NCI-H82 treated with DMSO at 0.1 percent for 48 hours (cell line): Measurements from ENCODE around the gene COQ9.
"Not testable (repeated sequence)": the region's sequence is repeated elsewhere in the genome, so short reads cannot be mapped to it uniquely, and the experiment has no call there.

ENCODE experiments used
- DNase-seq: peaks from one replicate; lab custom pipeline; 2025; ENCODE audit not compliant: unreplicated experiment; lab: John Stamatoyannopoulos, UW

Gene COQ9

DNA sequence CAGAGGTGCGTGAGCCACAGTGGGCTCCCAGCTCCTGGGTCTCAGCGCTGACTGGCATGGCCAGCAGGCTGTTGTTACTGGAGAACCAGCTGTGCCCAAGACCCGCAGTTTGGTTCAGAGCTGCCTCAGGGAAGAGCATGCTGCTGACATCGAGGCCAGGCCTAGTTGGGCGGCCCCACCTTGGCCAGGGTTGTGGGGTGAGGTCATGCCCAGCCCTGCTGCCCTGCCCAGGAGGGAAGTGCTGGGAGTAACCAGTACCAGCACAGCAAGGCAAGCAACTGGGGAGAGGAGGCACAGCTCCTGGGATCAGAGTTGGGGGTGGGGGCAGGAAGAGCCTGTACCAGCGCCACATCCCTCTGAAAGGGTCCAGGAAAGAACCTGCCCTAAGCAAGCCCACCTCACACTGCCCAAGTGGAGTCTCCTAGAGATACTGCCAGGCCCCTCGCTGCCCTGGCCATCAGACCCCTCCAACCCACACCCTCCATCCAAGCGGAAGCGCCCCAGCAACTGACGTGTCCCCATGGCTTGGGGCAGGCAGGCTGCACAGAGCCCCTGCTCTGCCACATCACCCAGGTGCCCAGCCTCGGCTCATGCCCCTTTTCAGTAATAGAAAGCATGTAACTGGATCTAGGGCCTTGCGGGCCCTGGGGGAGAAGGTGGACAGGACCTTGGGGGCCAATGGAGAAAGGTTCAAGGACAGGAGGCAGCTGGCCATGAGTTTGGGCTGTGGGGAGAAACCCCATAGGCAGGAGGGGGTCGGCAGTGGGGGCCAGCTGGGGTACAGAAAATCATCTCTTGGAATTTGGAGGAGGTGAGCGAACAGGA lies 38.0 kb downstream of the COQ9 start:
- DNase-seq, result no peak

DNA sequence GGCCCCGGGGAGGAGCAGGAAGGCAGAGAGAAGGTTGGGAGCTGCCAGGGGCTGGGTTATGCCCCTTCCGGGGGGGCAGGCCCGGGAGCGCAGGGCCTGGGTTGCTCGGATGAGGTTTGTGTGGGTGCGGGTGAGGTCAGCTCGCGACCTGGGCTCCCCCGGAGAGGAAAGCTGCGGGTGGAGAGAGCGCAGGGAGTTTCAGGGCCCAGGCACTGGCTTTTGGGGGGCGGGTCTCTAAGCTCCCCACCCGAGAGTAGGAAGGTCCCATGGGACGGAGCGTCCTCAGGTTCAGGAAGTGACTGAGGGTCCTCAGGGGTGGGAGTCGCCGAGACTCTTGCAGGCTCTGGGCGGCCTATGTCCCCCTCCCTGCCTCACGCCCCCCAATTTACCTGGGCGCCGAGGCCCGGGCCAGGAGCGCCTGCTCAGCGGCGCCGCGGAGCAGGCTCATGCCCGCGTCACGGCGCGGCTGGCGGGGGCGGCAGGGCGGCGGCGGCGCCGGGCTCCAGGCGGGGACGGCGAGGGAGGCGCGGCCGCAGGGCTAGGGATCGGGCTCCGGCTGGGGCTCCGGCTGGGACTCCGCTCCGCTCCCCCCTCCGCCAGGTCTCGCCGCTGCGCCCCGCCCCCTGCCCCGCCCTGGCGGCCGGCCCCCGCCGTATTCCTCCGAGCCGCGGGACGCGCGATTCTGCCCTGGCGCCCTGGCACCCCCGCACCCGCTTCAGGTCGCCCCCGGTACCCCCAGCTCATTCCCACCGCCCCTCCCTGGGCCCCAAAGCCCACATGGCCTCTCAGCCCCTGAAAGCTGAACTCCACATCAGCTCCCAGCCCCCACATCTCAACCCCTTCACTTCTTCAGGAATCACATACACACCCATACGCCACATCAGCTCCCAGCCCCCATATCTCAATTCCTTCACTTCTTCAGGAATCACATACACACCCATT lies 38.9 kb downstream of the COQ9 start, which contains the start of gene DOK4:
Gene DOK4, minus strand, starts transcription at position 578 of the 942 bp plus-strand sequence. CDS start 6,986 bp downstream, outside the sequence.
- DNase-seq, result no peak

DNA sequence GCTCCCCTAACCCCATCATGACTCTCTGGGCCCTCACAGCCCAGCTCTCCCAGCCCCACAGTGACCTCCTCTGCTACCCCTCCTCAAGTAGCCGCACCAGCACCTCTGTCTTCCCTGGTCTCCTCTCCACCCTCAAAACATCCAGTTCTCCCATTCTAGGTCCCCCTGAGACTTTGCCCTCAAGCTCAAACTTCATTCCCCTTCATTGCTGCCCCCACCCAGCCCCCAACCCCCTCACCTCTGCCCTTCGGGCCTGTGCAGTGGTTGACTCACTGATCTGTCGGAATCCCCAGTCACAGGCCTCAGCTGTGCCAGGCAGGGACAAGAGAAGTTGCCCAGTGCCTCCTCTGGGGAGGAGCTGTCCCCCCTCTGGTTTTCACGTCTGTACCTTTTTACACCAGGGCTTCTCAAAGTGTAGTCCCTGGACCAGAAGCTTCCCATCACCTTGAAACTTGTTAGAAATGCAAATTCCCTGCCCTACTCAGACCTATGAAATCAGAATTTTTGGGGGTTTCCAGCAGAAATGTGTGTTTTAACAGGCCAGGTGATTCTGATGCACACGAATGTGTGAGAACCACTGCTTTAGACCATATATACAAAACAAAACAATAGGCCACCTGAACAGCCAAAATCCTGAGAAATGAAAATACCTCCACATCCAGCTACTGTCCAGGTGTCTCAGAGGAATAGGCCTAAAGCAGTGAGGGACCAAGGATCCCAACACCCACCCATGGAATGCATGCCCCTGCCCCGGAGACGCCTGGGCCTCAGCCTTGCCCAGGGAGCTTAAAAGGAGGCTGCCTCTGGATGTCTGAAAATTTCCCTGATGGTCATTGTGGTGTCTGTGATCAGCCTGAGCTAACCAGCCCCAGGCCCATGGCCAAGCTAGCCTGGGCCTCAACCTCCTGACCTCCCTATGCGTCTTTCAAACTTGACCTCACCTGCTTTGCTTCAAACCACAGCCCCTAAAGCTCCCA lies 39.9 kb downstream of the COQ9 start:
- DNase-seq, result no peak

DNA sequence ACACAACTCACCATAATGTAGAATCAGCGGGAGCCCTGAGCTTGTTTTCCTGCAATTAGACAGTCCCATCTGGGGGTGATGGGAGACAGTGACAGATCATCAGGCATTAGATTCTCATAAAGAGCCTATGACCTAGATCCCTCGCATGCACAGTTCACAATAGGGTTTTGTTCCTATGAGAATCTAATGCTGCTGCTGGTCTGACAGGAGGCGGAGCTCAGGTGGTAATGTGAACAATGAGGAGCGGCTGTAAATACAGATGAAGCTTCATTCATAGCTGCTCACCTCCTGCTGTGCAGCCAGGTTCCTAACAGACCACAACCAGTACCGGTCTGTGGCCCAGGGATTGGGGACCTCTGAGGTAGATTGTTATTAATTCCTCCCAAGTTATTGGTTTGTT lies 42.0 kb downstream of the COQ9 start:
- DNase-seq, result no peak

DNA sequence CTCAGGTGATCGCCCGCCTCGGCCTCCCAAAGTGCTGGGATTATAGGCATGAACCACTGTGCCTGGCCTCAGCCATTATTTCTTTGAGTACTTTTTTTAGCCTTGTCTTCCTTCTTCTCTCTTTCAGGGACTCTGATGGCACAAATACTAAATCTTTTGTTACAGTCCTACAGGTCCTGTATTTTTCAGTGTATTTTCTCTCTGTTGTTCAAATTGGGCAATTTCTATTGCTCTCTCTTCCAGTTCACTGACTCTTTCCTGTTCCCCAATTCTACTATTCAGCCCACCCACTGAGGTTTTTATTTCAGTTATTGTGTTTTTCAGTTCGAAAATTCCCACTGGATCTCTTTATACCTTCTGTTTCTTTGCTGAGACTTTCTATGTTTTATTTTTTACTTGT lies 46.5 kb downstream of the COQ9 start:
- no peak for DNase-seq

DNA sequence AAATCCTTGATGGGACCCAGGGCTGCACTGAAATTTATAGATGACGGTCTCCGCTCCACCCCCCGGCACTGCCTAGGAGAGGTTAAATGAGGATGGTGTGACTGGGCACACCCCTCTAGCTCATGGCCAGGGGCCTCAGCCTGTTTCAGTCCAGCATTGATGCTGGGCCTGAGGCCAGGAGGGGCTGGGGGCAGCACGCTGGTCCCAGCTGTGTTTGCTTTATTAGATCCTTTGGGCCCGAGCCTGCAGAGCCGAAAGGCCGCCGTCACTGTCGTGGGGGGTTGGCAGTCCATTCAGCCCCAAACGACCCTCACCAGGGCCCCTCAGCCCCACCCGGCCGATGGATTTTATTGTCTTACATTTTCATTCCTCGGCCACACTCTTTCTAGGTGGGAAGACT lies 49.8 kb downstream of the COQ9 start:
- no peak for DNase-seq

DNA sequence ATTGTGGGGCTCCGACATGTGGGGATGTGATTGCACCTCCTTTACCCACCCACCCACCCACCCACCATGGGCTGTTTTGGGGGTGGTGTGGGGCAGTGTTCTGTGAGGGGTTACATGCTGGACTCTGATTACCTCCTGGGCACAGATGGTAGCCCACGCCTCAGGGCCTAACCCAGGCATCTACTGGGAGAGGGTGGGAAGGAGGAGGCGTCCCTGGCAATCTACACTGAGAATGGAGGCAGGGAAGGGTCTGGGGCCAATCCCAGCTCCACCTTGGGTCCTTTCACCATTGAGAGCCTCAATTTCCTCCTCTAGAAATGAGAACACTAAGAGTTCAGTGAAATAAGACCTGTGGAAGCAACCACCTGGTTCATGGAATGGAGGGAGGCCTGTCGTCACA lies 50.8 kb downstream of the COQ9 start:
- DNase-seq, result no peak

DNA sequence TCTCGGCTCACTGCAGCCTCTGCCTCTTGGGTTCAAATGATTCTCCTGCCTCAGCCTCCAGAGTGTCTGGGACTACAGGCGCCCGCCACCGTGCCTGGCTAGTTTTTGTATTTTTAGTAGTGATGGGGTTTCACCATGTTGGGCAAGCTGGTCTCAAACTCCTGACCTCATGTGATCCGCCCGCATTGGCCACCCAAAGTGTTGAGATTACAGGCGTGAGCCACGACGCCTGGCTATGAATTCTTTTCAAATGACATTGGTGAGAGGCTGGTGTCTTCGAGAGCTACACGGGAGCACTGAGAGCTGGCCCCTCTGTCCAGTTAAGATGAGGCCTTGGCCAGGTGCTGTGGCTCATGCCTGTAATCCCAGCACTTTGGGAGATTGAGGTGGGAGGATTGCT lies 52.7 kb downstream of the COQ9 start:
- not testable (repeated sequence) for DNase-seq

DNA sequence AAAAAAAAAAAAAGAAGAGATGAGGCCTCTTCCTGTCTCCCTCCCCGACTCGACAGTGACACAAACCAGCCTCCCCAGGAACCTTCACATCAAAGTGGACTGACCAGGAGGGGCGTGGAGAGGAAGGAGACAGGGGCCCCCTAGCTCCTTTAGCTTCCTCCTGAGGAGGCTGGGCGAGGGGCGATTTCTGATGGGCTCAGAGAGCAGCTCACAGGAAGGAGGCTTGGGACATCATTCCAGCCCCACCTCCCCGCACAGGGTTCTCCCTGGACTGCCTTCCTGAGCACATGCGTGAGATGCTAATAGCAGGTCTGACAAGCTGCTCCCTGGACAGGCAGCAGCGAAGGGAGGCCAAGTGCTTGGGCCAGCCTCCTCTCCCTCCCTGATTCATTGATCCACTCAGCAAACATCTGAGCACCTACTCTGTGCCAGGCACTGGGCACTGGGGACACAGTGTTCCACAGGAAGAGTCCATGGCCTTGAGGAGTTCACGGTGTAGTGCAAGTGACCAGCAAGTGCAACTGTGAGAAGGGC lies 53.4 kb downstream of the COQ9 start:
- no peak for DNase-seq

DNA sequence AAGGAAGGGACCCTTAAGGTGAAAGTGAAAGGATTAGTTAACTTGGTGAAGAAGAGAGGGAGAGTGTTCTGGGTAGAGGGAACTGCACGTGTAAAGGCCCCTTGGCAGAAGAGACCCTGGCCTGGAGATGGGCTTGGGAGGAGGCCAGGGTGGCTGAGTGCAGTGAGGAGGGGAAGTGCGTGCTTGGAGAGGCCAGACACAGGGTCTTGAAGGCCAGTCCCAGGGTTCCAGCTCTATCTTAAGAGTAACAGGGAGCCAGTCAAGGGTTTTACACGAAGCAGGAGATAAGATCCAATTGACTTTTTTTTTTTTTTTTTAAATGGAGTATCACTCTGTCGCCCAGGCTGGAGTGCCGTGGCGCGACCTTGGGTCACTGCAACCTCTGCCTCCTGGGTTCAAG lies 54.2 kb downstream of the COQ9 start:
- DNase-seq, result no peak

DNA sequence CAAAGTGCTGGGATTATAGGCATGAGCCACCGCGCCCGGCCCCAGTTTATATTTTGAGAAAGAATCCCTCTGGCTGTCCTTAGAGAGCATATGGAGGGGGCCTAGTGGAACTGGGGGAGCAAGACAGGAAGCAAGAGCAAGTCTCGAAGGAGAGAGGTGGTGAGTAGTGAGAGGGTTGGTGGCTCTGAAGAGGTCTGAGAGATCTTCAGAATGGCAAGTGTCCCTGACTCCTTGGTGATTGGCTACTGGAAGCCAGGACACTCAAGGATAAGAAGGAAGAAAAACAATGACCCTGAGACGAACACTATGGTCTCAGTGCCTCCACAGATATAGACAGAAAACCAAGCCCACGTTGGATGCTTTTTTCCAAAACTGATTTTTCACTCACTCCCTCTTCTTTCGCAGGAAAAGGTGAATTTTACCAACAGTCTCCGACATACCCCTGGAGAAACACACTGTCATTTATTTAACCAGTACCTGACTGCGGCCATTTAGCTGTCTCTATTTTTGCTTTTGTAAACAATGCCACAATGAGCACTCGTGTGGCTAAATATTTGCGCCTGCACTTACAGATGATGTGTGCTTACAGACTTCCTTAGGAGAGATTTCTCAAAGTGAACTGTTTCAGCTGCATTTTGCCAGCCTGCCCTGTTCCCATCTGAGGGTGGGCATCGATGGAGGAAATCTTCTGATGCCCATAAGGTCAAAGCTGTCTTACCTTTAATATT lies 54.9 kb downstream of the COQ9 start:
- no peak for DNase-seq

DNA sequence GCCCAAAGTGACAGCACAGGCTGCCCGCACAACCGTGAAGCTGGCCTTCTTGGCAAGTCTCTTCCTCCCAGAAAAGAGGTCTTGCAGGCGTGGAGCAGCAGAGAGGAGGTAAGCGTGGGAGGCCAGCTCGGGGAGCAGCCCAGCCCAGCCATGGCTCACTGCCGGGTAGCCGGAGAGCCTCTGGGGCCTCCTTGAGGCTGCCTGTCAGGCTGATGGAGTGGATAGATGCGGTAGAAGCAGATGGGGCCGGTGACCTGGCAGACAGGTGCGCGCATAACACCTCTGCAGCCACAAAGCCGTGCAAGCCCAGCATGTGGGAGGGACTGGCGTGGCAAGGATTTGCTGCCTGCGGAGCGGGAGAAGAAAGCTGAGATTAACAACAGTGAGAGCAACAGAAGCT lies 56.1 kb downstream of the COQ9 start:
- no peak for DNase-seq

DNA sequence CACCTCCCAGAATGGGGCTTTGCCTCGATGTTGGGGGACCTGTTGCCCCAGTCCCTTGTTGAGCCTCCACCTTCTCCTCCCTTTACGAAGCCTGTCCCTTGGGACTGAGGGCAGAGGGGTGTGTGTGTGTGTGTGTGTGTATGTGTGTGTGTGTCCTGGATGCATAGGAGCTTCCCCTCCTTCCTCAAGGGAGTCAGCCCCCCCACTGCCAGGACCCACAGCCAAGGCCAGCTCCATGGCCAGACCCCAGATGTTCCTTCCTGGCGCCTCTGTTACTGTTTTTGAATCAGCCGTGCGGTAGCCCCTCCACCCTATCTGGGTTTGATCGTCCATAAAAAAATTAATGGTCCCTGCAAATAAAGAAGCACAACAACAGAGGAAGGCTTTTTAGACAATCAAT lies 56.7 kb downstream of the COQ9 start:
- DNase-seq, result no peak

DNA sequence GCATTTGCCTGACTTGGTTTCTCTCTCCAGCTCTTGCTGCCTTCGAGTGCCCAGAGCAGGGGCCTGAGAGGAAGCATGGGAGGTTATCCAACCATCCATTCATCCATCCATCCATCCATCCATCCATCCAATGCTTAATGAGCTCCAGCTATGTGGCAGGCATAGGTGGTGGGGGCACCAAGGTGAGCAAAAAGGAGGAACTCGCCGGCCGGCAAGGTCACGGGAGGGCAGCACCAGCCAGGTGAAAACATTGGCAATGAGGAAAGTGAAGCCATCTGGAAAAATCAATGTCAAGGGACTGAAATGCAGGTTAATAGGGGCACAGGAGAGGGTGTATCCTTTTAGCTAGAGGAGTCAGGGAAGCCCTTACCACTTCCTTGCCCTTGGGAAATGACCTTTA lies 57.2 kb downstream of the COQ9 start:
- no peak for DNase-seq

DNA sequence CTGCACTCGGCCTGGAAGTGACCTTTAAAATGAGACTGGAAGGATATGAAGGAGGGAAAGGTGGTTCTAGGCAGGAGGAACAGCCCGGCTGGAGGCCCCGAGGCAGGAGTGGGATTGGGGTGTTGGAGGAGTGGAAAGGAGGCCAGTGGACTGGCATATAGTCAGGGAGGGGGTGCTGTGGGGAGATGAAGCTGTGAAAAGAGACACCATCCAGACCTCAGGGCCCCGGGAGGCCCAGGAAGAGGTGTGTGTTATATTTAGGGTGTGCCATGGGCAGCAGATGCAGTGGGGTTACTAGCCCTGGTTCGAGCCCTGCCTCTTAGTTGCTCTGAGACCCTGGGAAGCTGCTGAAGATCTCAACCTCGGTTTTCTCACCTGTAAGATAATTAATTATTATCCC lies 57.9 kb downstream of the COQ9 start:
- no peak for DNase-seq

DNA sequence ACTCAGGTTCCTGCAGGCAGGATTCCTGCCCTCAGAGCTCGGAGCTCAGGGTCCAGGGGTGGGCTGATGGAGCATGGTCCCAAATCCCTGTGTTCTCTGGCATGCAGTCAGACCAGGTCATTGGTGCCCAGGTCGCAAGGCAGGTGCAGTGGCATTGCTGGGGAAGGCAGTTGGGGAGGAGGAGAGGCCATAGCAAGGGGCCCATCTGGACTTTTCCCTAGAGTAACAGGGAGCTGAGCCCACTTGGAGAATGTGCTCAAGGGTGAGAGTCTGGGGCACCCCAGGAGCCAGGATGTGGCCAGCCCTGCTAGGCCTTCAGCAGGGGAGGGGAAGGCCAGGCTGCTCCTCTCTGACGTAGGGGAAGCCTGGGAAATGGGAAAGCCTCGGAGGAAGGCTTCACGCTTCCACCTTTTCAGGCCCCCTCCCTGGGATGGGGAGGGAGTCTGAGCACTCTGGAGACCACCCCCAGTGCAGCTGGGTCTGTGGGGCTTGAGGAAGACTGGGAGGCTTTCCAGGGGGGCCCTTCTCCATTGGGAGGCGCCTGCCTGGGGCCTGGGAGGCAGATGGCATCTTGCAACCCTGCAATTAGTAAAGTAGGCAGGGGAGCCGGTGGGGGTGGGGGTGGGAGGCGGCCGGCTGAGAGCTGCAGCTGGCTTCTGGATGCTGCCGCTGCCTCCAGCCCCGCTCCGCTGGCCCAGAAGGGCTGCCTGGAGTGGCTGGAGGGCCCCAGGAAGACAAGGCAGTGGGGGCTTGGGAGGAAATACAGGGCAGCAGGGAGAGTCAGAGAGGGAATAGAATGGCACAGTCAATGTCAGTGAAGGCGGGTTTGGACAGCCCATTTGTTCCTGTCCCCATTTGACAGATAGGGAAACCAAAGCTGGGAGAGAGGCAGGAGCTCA lies 60.1 kb downstream of the COQ9 start:
- DNase-seq, result no peak

DNA sequence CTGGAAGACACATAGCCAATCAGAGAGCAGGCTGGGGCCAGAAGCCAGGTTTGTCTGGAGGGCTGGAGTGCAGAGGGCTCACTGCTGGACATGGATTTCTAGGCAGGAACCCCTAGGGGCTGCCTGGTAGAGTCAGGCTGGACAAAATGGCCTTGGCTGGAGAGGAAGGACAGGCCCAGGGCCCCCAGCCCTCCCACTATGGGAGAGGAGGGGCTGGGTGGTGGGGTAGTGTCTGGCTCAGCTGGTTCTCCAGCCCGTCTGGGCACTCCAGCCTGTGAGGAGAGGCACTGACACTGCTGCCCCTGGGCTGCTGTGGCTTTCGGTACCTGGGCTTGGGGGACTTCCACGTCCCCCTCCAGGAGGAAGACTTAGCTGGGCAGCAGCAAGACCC lies 60.8 kb downstream of the COQ9 start:
- DNase-seq, result no peak

DNA sequence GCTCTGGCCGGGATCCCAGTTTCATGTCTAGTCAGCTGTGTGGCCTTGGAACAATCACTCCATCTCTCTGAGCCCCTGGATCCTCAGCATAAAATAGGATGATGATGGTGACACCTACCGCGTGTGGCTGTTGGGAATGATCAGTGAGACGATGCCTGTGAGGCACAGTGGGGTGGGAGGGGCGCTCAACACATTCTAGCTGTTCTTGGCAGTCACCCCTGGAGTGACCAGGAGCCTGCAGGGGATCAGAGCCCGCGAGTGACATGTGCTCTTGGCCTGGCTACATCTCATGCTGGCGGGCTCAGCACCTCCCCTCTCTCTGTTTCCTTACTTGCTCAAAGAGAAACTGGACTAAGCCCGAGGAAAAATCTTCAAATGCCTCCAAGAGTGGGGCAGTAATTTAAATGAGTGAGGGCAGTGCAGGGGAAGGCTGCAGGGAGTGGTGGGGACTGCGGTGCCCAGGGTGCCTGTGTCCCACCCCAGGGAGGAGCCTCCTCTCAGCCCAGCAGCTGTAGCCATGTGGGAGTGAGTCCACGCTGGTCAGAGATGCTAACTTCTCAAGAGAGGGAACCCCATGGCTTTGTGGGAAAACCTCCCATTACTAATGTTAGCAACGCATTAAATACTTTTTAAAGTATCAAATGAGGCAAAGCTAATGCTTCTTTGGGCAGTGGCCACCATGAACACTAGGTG lies 62.1 kb downstream of the COQ9 start:
- no peak for DNase-seq
